HG02981 (cell line): ENCODE results near the gene ITGAD.
"Not testable (repeated sequence)": the region's sequence is repeated elsewhere in the genome, so short reads cannot be mapped to it uniquely, and the experiment has no call there.

Experiments used
- ATAC-seq: cut with Tn5 transposase; IDR thresholded peaks from one replicate; pipeline ENCODE4 v1.9.1; 2021; ENCODE audit warnings: mild to moderate bottlenecking, moderate library complexity; ENCODE audit not compliant: unreplicated experiment

Gene ITGAD

GRCh38 chr16:31402687-31403086 lies 9.6 kb downstream of the ITGAD start:
- no peak for ATAC-seq

DNA sequence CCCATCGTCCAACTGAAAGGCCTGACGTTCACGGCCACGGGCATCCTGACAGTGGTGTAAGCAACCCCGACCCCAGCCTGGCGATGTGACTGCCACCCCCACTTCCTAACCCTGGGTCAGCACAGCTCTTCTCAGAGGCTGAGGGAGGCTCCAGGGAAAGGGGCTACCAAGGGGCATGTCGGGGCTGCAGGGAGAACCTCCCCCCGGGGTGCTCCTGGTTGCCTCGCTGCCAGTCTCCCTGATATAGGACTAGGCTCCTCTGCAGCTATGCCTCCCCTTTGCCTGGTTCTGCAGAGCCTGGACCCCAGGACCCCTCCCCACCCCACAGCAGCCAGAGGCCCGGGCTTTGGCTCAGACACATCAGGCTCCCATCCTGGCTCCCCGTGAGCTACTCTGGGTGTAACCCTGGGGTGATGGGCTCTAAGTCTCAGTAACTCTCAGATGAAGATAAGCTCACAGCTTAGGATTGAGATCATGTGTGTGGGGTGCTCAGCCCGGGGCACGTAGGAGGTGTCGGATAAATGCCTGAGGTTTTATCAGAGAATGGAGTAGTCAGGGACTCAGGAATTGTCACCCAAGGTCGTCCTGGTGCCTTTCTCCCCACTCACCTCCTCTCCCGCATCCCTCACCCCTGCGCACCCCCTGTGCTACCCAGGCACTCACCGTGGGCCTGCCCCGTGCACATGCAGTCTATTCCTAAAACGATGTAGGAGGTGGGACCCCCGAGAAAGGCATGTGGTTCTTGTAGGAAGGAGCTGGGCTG lies 10.6 kb downstream of the ITGAD start:
- no peak for ATAC-seq

DNA sequence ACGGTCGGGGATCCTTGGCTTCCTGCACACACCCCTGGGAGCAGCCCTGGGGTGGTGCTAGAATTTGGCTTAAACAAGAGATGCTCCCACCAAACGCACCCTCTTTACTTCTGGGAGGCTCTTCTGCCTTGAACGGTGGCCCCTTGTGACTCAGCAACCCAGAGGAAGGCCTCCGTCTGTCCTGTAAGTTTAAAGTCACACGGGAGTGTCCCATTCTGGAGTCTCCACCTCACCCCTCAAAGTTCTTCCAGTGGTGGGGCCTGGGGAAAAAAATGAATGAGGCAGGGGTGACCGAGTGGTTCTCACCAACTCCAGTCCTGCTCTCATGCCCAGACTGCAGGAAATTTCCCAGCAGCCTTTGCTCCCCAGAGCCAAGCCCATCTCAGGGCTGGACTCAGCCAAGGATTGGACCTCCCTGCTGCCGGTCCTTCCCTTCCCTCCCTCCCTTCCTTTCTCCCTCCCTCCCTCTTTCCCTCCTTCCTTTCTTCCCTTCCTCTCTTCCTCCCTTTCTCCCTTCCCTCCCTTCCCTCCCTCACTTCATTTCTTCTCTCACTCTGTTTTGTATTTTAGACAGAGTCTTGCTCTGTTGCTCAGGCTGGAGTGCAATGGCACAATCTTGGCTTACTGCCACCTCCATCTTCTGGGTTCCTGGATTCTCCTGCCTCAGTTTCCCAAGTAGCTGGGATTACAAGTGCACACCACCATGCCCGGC lies 11.4 kb downstream of the ITGAD start:
- ATAC-seq, result no peak

DNA sequence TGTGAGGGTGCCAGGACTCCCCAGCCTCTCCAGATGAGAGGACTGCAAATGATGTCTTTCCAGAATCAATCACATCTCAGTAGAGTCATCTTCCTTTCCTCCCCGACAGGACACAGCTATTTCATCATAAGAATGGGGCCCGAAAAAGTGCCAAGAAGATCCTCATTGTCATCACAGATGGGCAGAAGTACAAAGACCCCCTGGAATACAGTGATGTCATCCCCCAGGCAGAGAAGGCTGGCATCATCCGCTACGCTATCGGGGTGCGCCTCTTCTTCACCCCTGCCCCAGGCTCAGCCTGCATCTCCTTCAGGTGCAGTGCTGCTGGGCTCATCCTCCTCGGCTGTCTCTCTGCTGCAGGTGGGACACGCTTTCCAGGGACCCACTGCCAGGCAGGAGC lies 14.3 kb downstream of the ITGAD start:
- no peak for ATAC-seq

GRCh38 chr16:31409433-31409832 lies 16.3 kb downstream of the ITGAD start:
- ATAC-seq, result no peak

GRCh38 chr16:31410082-31410481 lies 16.9 kb downstream of the ITGAD start:
- ATAC-seq, result no peak

DNA sequence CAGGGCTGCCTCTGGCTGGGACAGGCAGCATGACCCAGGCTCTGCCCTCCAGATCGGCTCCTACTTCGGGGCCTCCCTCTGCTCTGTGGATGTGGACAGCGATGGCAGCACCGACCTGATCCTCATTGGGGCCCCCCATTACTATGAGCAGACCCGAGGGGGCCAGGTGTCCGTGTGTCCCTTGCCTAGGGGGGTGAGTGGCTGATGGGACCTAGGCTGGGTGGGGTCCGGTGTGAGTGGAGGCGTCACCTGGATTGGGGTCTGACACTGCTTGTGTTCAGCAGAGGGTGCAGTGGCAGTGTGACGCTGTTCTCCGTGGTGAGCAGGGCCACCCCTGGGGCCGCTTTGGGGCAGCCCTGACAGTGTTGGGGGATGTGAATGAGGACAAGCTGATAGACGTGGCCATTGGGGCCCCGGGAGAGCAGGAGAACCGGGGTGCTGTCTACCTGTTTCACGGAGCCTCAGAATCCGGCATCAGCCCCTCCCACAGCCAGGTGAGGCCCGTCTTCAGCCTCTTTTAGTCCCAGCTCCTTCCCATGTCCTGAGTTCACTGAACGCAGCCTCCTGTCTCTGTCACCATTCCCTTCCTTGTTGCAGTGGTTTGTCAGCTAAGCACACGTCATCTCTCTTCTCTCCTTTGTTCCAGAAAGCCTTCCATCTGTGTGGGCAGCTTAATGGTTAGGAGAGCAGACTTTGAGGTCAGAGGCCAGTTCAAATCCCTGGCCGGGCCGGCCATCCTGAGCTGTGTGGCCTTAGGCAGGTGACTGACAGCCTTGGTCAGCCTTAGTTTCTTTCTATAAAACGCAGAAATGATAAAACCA lies 18.1 kb downstream of the ITGAD start:
- ATAC-seq, result no peak

DNA sequence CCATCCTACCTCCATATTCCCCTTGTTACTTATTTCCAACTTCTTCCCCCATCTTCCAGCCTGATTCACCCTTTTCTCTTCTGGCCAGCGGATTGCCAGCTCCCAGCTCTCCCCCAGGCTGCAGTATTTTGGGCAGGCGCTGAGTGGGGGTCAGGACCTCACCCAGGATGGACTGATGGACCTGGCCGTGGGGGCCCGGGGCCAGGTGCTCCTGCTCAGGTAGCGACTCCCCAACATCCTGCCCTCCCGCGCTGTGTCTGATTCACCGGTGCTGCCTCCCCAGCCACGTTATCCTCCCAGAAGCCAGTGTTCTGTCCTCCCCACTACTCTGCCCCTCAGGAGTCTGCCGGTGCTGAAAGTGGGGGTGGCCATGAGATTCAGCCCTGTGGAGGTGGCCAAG lies 19.6 kb downstream of the ITGAD start:
- no peak for ATAC-seq

GRCh38 chr16:31413381-31413780 lies 20.2 kb downstream of the ITGAD start:
- no peak for ATAC-seq

DNA sequence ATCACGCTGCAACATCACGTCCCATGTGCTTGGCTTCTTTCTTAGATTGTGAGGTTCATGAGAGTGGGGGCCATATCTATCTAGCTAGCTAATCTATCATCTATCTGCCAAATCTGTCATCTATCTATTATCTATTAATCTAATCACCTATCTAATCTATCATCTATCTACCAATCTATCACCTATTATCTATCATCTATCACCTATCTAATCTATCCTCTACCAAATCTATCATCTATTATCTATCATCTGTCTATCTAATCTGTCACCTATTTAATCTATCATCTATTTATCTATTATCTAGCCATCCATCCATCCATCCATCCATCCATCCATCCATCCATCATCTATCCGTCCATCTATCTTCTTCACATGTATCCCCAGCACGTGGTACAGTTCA lies 20.8 kb downstream of the ITGAD start:
- no peak for ATAC-seq

- ATAC-seq, result no peak
Measured at GRCh38 chr16:31414706-31415105, 21.6 kb downstream of the ITGAD start.

GRCh38 chr16:31416371-31416770 lies 23.2 kb downstream of the ITGAD start:
- ATAC-seq, result no peak

DNA sequence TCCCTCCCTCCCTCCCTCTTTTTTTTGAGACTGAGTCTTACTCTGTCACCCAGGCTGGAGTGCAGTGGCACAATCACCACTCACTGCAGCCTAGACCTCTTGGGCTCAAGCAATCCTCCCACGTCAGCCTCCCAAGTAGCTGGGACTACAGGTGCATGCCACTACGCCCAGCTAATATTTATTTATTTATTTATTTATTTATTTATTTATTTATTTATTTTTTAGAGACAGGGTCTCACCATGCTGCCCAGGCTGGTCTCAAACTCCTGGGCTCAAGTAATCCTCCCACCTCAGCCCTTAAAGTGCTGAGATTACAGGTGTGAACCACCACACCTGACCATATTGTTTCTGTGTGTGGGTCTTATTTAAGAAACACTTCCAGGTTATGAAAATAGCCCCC lies 23.9 kb downstream of the ITGAD start:
- not testable (repeated sequence) for ATAC-seq

DNA sequence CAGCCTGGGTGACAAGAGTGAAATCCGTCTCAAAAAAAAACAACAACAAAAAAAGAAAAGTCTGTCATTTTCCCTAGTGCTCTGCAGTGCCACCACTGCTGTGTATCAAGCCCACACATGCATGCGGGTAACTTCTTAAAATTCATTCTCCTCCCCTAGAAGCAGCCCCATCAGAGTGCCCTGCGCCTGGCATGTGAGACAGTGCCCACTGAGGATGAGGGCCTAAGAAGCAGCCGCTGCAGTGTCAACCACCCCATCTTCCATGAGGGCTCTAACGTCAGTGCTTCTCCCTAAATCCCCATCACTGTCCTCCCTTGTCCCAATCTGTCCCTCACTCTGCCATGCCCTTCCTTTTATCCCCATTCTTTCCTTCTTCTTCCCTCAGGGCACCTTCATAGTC lies 24.8 kb downstream of the ITGAD start:
- no peak for ATAC-seq

DNA sequence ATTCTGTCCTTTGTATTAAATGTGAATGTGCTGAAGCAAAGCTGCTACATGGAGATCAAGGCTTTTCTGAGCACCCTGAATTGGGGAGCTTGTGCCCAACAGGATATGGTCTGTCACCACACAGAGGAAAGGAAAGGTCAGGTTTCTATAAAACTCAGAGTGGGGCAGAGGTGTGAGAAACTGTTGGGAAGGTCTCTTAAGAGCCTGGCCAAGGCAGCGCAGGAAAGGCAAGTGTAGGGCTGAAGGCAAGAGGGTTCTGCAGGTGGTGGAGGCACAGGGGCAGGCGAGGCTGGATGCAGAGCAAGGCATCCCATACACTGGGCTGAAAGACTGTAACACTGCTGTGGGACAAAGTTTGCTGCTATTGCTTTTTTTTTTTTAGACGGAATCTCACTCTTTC lies 26.9 kb downstream of the ITGAD start:
- ATAC-seq, result no peak

GRCh38 chr16:31421587-31421986 lies 28.5 kb downstream of the ITGAD start:
- no peak for ATAC-seq

DNA sequence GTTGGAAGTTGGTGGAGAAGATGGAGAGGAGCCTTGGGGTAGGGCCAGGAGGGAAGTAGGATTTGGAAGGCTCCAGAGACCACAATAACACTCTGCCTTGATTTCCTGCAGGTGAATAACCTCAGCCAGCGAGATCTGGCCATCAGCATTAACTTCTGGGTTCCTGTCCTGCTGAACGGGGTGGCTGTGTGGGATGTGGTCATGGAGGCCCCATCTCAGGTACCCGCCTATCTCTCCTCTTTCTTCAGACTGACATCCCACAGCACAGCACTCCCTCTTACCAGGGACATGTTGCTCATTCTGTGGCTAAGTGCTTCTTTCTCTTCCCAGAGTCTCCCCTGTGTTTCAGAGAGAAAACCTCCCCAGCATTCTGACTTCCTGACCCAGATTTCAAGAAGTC lies 30.1 kb downstream of the ITGAD start:
- no peak for ATAC-seq

- no peak for ATAC-seq
Measured at GRCh38 chr16:31423801-31424200, 30.7 kb downstream of the ITGAD start.

- ATAC-seq, result no peak
Measured at GRCh38 chr16:31427441-31428278, 34.5 kb downstream of the ITGAD start.

GRCh38 chr16:31428279-31428597 lies 35.1 kb downstream of the ITGAD start, which contains the start of gene COX6A2:
Gene COX6A2, minus strand, starts transcription at chr16:31428360. Its CDS starts 35 bp downstream, at chr16:31428325.
- ATAC-seq, result no peak
